ENCODE results near the gene RNF114. TPM values are rescaled to one million over a fixed set of nuclear protein-coding genes. Genes with fewer than 3 reads are reported as not detected.

The RNF114 gene
- total and polyA plus RNA-seq, 2 experiments from 2014 or later = 53.0 to 158 TPM

DNA sequence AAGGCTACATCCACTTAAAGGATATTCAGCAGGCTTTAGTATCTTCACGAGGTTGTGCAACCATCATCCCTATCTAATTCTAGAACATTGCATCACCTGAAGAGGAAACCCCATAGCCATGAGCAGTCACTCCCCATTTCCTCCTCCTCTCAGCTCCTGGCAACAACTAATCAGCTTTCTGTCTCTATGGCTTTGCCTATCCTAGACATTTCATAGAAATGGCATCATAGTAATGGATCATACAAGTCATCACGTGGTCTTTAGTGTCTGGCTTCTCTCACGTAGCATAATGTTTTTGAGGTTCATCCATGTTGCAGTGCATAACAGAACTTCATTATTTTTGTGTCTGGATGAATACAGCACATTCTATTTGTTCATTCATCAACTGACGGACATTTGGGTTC lies 67.1 kb downstream of the RNF114 start:
- Histone ChIP-seq H3K9me3 (ENCODE audit: low read depth) (no peaks in the 10 kb centered on the region), H3K27ac (no peak overlapping the region), H3K27me3 (no peaks in the 10 kb centered on the region), H3K4me1 (ENCODE audit: low read depth) (no peaks in the 10 kb centered on the region), H3K36me3 (no peaks in the 10 kb centered on the region), H3K4me3 (no peak overlapping the region)
- TF ChIP-seq CTCF (IDR thresholded peaks at IDR 0.05; ENCODE audit: low read depth, low read length) = no peak
- DNase-seq (ENCODE audit: low read depth in 1 of 2, low spot score in 1 of 2) = peak in 1 of 2 donors; percentile 98

Other genes starting within 250 kb of the RNF114 start
- gene B4GALT5, start 222.5 kb upstream of the RNF114 start, total RNA-seq = 26.5 and 27.4 TPM in 2 replicates
- gene B4GALT5, start 222.5 kb upstream of the RNF114 start, polyA plus RNA-seq = 11.5 and 18.0 TPM in 2 replicates
- 7.6 and 9.4 TPM in 2 replicates for gene SLC9A8, start 123.6 kb upstream of the RNF114 start, total RNA-seq
- gene SLC9A8, start 123.6 kb upstream of the RNF114 start, polyA plus RNA-seq = 3.9 and 4.4 TPM in 2 replicates
- 5.8 and 6.0 TPM in 2 replicates for gene SPATA2, start 20.9 kb upstream of the RNF114 start, total RNA-seq
- gene SPATA2, start 20.9 kb upstream of the RNF114 start, polyA plus RNA-seq = 9.4 and 9.5 TPM in 2 replicates
- 6.3 and 13.4 TPM in 2 replicates for gene SNAI1, start 46.6 kb downstream of the RNF114 start, total RNA-seq
- gene SNAI1, start 46.6 kb downstream of the RNF114 start, polyA plus RNA-seq = 7.8 and 12.7 TPM in 2 replicates
- 64.0 and 126 TPM in 2 replicates for gene UBE2V1, start 176.8 kb downstream of the RNF114 start, total RNA-seq
- 164 and 173 TPM in 2 replicates for gene UBE2V1, start 176.8 kb downstream of the RNF114 start, polyA plus RNA-seq
- gene PEDS1, start 217.3 kb downstream of the RNF114 start, total RNA-seq = 36.9 and 38.4 TPM in 2 replicates
- gene PEDS1, start 217.3 kb downstream of the RNF114 start, polyA plus RNA-seq = 37.2 and 43.9 TPM in 2 replicates